ENCODE results near the gene GPLD1.
A peak's percentile ranks its signal among the peaks of the same experiment; 100 is the strongest.
"Not testable (repeated sequence)": the region's sequence is repeated elsewhere in the genome, so short reads cannot be mapped to it uniquely, and the experiment has no call there.

The GPLD1 gene

GRCh38 chr6:24408719-24409410, 80.5 kb downstream of the GPLD1 start:
- no peak for DNase-seq

GRCh38 chr6:24405262-24405661, 84.1 kb downstream of the GPLD1 start:
- DNase-seq = no peak

GRCh38 chr6:24403501-24403824, 85.9 kb downstream of the GPLD1 start:
- no peak for DNase-seq

GRCh38 chr6:24402697-24403500, 86.5 kb downstream of the GPLD1 start, which contains the start of gene MRS2:
TSS of gene MRS2 (plus strand) at chr6:24402936. CDS start at chr6:24403047, 111 bp downstream.
- peak; percentile 44 for DNase-seq

- no peak for DNase-seq
These were observed 87.9 kb downstream of the GPLD1 start for GRCh38 chr6:24401458-24401857.

GRCh38 chr6:24400045-24401039, 89.0 kb downstream of the GPLD1 start:
- not testable (repeated sequence) for DNase-seq

- no peak for DNase-seq
These were observed 91.7 kb downstream of the GPLD1 start for GRCh38 chr6:24397631-24398030.

GRCh38 chr6:24396824-24397223, 92.6 kb downstream of the GPLD1 start:
- DNase-seq = no peak

GRCh38 chr6:24394780-24395437, 94.5 kb downstream of the GPLD1 start:
- no peak for DNase-seq

- no peak for DNase-seq
These were observed 95.2 kb downstream of the GPLD1 start for GRCh38 chr6:24394061-24394779.

- DNase-seq = no peak
These were observed 97.5 kb downstream of the GPLD1 start for GRCh38 chr6:24391756-24392405.

- DNase-seq = no peak
These were observed 98.2 kb downstream of the GPLD1 start for GRCh38 chr6:24391208-24391607.

GRCh38 chr6:24387818-24388217, 101.6 kb downstream of the GPLD1 start:
- DNase-seq = no peak

GRCh38 chr6:24385536-24386269, 103.7 kb downstream of the GPLD1 start:
- DNase-seq = no peak

- not testable (repeated sequence) for DNase-seq
These were observed 104.8 kb downstream of the GPLD1 start for GRCh38 chr6:24384369-24385130.

GRCh38 chr6:24382891-24383494, 106.4 kb downstream of the GPLD1 start:
- DNase-seq = not testable (repeated sequence)

GRCh38 chr6:24382220-24382540, 107.2 kb downstream of the GPLD1 start:
- no peak for DNase-seq

- DNase-seq = no peak
These were observed 107.7 kb downstream of the GPLD1 start for GRCh38 chr6:24381476-24382219.

All from SHP77 treated with DMSO at 0.1 percent for 48 hours (cell line).